Activated B cell treated with CpG ODN at 0.5 μM for 24 hours (primary cell): ENCODE data around the gene MREG. TPM values are rescaled to one million over a fixed set of nuclear protein-coding genes. Genes with fewer than 3 reads are reported as not detected.
A peak's percentile ranks its signal among the peaks of the same experiment; 100 is the strongest.

Experiments
- ATAC-seq: fragments of 200-7000 bp; cut with Tn5 transposase; one replicate; pipeline ENCODE4 v1.10.0; 2021; ENCODE audit warnings: low read depth, mild to moderate bottlenecking, moderate library complexity
- CTCF ChIA-PET: fragments of 350-600 bp; sonication (Branson Sonifier 250); formaldehyde crosslinking; loops from one replicate; lab custom pipeline; 2021; ENCODE audit warnings: antibody characterized with exemption; lab: Charles Lee
- POLR2A ChIA-PET: fragments of 350-600 bp; sonication (Branson Sonifier 250); formaldehyde crosslinking; loops from one replicate; lab custom pipeline; 2021; ENCODE audit warnings: antibody characterized with exemption; lab: Charles Lee
- DNase-seq: peaks from one replicate; pipeline ENCODE4 v3.0.0; 2022
- H3K27ac Mint-ChIP-seq: one replicate; pipeline ENCODE4 v1.8.0; 2020; ENCODE audit warnings: mixed read lengths
- H3K27me3 Mint-ChIP-seq: one replicate; pipeline ENCODE4 v1.8.0; 2021; ENCODE audit warnings: mixed read lengths
- H3K36me3 Mint-ChIP-seq: one replicate; pipeline ENCODE4 v1.8.0; 2021; ENCODE audit warnings: low read depth, mixed read lengths
- H3K4me1 Mint-ChIP-seq: one replicate; pipeline ENCODE4 v1.8.0; 2021; ENCODE audit warnings: mixed read lengths
- H3K4me3 Mint-ChIP-seq: one replicate; pipeline ENCODE4 v1.8.0; 2020; ENCODE audit warnings: mild to moderate bottlenecking, mixed read lengths
- H3K9me3 Mint-ChIP-seq: one replicate; pipeline ENCODE4 v1.8.0; 2020; ENCODE audit warnings: mixed read lengths
- intact Hi-C: fragments of 100-400 bp; cut with micrococcal nuclease; formaldehyde crosslinking; loops from one replicate; pipeline ENCODE4 v1.15.1; 2024
- total RNA-seq: library from RNA; stranded (reverse); gene quantifications from 2 replicates; pipeline ENCODE4 v1.2.3, GENCODE V29; 2022
- TF ChIP-seq, protein P1 (sequence below): fragments of 200-600 bp; IDR thresholded peaks from one replicate; pipeline ENCODE4 v1.8.0; 2022; ENCODE audit warnings: antibody characterized with exemption, mild to moderate bottlenecking

Gene MREG
- total RNA-seq, 1 donor from 2014 or later, result 16.6 TPM

- ATAC-seq (no peak), DNase-seq (no peak)
- intact Hi-C loops, result loop anchor here (10.0 kb wide), 1 partner anchor 476 kb away; the partner anchor contains the start of gene RPL37A
- POLR2A ChIA-PET, result no interaction called here
- no peak overlapping the region for H3K27ac Mint-ChIP-seq
- peaks cover 2% of the 10 kb centered on the region for H3K36me3 Mint-ChIP-seq
- H3K4me1 Mint-ChIP-seq, result peaks cover 35% of the 10 kb centered on the region
- H3K27me3 Mint-ChIP-seq, result no peaks in the 10 kb centered on the region
- TF ChIP-seq, protein P1, sequence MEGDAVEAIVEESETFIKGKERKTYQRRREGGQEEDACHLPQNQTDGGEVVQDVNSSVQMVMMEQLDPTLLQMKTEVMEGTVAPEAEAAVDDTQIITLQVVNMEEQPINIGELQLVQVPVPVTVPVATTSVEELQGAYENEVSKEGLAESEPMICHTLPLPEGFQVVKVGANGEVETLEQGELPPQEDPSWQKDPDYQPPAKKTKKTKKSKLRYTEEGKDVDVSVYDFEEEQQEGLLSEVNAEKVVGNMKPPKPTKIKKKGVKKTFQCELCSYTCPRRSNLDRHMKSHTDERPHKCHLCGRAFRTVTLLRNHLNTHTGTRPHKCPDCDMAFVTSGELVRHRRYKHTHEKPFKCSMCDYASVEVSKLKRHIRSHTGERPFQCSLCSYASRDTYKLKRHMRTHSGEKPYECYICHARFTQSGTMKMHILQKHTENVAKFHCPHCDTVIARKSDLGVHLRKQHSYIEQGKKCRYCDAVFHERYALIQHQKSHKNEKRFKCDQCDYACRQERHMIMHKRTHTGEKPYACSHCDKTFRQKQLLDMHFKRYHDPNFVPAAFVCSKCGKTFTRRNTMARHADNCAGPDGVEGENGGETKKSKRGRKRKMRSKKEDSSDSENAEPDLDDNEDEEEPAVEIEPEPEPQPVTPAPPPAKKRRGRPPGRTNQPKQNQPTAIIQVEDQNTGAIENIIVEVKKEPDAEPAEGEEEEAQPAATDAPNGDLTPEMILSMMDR, result no peak
- peaks cover 2% of the 10 kb centered on the region for H3K9me3 Mint-ChIP-seq
- H3K4me3 Mint-ChIP-seq, result no peak overlapping the region
- CTCF ChIA-PET, result interaction anchor here (1.4 to 9.5 kb wide), 2 partner anchors 10 to 67 kb away, joined by 4 to 96 read pairs; no protein-coding TSS in a partner anchor
These were observed 5.4 kb upstream of the MREG start for GRCh38 chr2:216018709-216019108.

GRCh38 chr2:216017365-216017764, 4.0 kb upstream of the MREG start:
- Mint-ChIP-seq H3K36me3 (peaks cover 6% of the 10 kb centered on the region), H3K4me3 (no peak overlapping the region), H3K4me1 (peaks cover 45% of the 10 kb centered on the region), H3K27me3 (no peaks in the 10 kb centered on the region), H3K27ac (peak overlapping the region; percentile 5), H3K9me3 (peaks cover 2% of the 10 kb centered on the region)
- intact Hi-C loops, result loop anchor here (10.0 kb wide), 1 partner anchor 477 kb away; the partner anchor contains the start of gene RPL37A
- CTCF ChIA-PET, result interaction anchor here (1.1 to 2.4 kb wide), 4 partner anchors 9 to 67 kb away, joined by 3 to 7 read pairs (median 4); no protein-coding TSS in a partner anchor
- peak; percentile 26 for ATAC-seq
- TF ChIP-seq, protein P1, result no peak
- POLR2A ChIA-PET, result interaction anchor here (0.9 to 3.2 kb wide), 2 partner anchors 9 to 11 kb away, joined by 5 to 18 read pairs; no protein-coding TSS in a partner anchor
- no peak for DNase-seq

DNA sequence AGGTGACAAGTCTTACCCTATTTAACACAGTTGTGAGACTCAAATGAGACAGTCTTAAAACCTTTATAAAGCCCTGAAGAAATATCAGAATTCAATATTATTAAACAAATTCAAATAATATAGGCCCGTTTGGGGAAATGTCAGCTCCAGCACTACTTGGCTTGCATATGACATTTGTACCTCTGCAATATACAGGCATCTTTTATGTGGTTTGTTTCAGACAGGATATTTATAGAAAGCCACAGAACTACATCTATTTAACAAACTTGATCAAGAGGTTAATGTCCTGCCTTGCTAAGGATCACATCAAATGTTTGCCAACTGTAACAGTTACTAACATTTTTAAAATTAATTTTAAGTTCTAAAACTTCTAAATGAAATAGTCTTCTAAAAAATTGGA, 3.2 kb upstream of the MREG start:
- no peaks in the 10 kb centered on the region for H3K27me3 Mint-ChIP-seq
- TF ChIP-seq, protein P1, result no peak
- intact Hi-C loops, result loop anchor here (10.0 kb wide), 1 partner anchor 478 kb away; the partner anchor contains the start of gene RPL37A
- CTCF ChIA-PET, result interaction anchor here (1.1 to 2.4 kb wide), 3 partner anchors 9 to 66 kb away, joined by 3 to 7 read pairs (median 3); no protein-coding TSS in a partner anchor
- peaks cover 6% of the 10 kb centered on the region for H3K36me3 Mint-ChIP-seq
- POLR2A ChIA-PET, result interaction anchor here (1.5 to 3.2 kb wide), 2 partner anchors 11 to 13 kb away, joined by 5 to 18 read pairs; no protein-coding TSS in a partner anchor
- peaks cover 2% of the 10 kb centered on the region for H3K9me3 Mint-ChIP-seq
- H3K4me3 Mint-ChIP-seq, result no peak overlapping the region
- peak overlapping the region; percentile 81 for H3K27ac Mint-ChIP-seq
- DNase-seq (no peak), ATAC-seq (no peak)
- peaks cover 51% of the 10 kb centered on the region for H3K4me1 Mint-ChIP-seq

- H3K27me3 Mint-ChIP-seq, result no peaks in the 10 kb centered on the region
- peaks cover 6% of the 10 kb centered on the region for H3K36me3 Mint-ChIP-seq
- ChIA-PET CTCF (interaction anchor here (1.0 to 2.4 kb wide), 4 partner anchors 10 to 66 kb away, joined by 3 to 7 read pairs (median 3); no protein-coding TSS in a partner anchor), POLR2A (interaction anchor here (0.7 to 3.2 kb wide), 3 partner anchors 10 to 483 kb away, joined by 3 to 18 read pairs (median 5); partner anchors contain the start of gene RPL37A)
- TF ChIP-seq, protein P1, result no peak
- intact Hi-C loops, result loop anchor here (10.0 kb wide), 1 partner anchor 479 kb away; the partner anchor contains the start of gene RPL37A
- peak overlapping the region; percentile 81 for H3K27ac Mint-ChIP-seq
- H3K4me1 Mint-ChIP-seq, result peaks cover 55% of the 10 kb centered on the region
- peaks cover 2% of the 10 kb centered on the region for H3K9me3 Mint-ChIP-seq
- ATAC-seq (peak; percentile 47), DNase-seq (no peak)
- H3K4me3 Mint-ChIP-seq, result peak overlapping the region; percentile 42
These were observed 2.5 kb upstream of the MREG start for GRCh38 chr2:216015722-216016464.
